Measurements from ENCODE around the gene NOL4L. TPM values are rescaled to one million over a fixed set of nuclear protein-coding genes. Genes with fewer than 3 reads are reported as not detected.

NOL4L gene
- total and polyA plus RNA-seq, 2 donors (not counting 3 experiments of a cell fraction or from before 2014, with no cell fraction given): 55.2 to 79.6 TPM

- POLR2A ChIA-PET: no interaction called here
- dilution Hi-C loops (cut with MboI; ENCODE audit: extremely low pct_ligation_motif_present, low sequenced_read_pairs): no loop called here
- Histone ChIP-seq H3K79me2 (ENCODE audit: control insufficient read depth, insufficient read depth, low read length) (no peaks in the 10 kb centered on the region), H3K27ac (ENCODE audit: insufficient read depth, low read depth, low read length) (no peak overlapping the region), H3K4me1 (ENCODE audit: control insufficient read depth, extremely low read depth, insufficient read depth, low read length) (no peaks in the 10 kb centered on the region), H3K4me2 (ENCODE audit: insufficient read depth, low read length) (peak overlapping the region; percentile 42), H3K36me3 (ENCODE audit: control insufficient read depth in 2 of 2, extremely low read depth in 1 of 2, insufficient read depth in 2 of 2, low read length in 2 of 2) (no peaks in the 10 kb centered on the region), H3K27me3 (ENCODE audit: control insufficient read depth in 2 of 2, insufficient read depth in 2 of 2, low read length in 2 of 2) (peaks cover 18 to 24% of the 10 kb centered on the region in 2 experiments), H4K20me1 (replicated peaks; ENCODE audit: control insufficient read depth, extremely low read depth, insufficient read depth, low read length) (no peaks in the 10 kb centered on the region), H3K9me1 (replicated peaks; ENCODE audit: control insufficient read depth, extremely low read depth, insufficient read depth, low read length) (no peaks in the 10 kb centered on the region), H3K4me3 (replicated peaks in 1 of 3; ENCODE audit: insufficient read depth in 1 of 3, low read depth in 1 of 3, low read length in 3 of 3) (peak overlapping the region in 1 of 3 experiments; percentile 34), H2AFZ (ENCODE audit: low read depth, low read length) (peak overlapping the region; percentile 41), H3K9ac (replicated peaks; ENCODE audit: extremely low read depth, insufficient read depth, low read length) (no peak overlapping the region), H3K9me3 (replicated peaks; ENCODE audit: control insufficient read depth, insufficient read depth, low read length) (no peaks in the 10 kb centered on the region)
- no TSS peak for BruUV-seq (replicated peaks)
- FAIRE-seq (no peak), DNase-seq (ENCODE audit: low read depth, low spot score) (no peak)
- intact Hi-C loops (cut with micrococcal nuclease): no loop called here
- TF ChIP-seq POLR2AphosphoS5 (IDR thresholded peaks at IDR 0.05; ENCODE audit: insufficient read depth, low read depth, low read length) (no peak), EZH2 (IDR thresholded peaks at IDR 0.05; ENCODE audit: borderline replicate concordance, low read depth, low read length, severe bottlenecking) (peak; percentile 46)
- CTCF ChIA-PET: no interaction called here
Observed at GRCh38 chr20:32582659-32583580, 2.2 kb downstream of the NOL4L start.

GRCh38 chr20:32581839-32582658, 3.1 kb downstream of the NOL4L start:
- H3K9me3 ChIP-seq (replicated peaks; ENCODE audit: control insufficient read depth, insufficient read depth, low read length): no peaks in the 10 kb centered on the region
- BruUV-seq (replicated peaks): no TSS peak
- ChIA-PET CTCF (no interaction called here), POLR2A (no interaction called here)
- TF ChIP-seq POLR2A (IDR thresholded peaks at IDR 0.05; ENCODE audit: low read depth, low read length) (no peak), GATA2 (IDR thresholded peaks at IDR 0.05; ENCODE audit: insufficient read depth, insufficient read length, low read depth, low read length) (no peak), FOS (IDR thresholded peaks at IDR 0.05; ENCODE audit: borderline replicate concordance, insufficient read depth, low read length) (no peak), MAX (IDR thresholded peaks at IDR 0.05; ENCODE audit: insufficient read depth, insufficient read length) (no peak), JUN (IDR thresholded peaks at IDR 0.05; ENCODE audit: borderline replicate concordance, insufficient read depth, insufficient read length, low read depth) (no peak)
- H3K4me1 ChIP-seq (ENCODE audit: control insufficient read depth, extremely low read depth, insufficient read depth, low read length): no peaks in the 10 kb centered on the region
- no peaks in the 10 kb centered on the region for H3K36me3 ChIP-seq (ENCODE audit: control insufficient read depth in 2 of 2, extremely low read depth in 1 of 2, insufficient read depth in 2 of 2, low read length in 2 of 2)
- H4K20me1 ChIP-seq (replicated peaks; ENCODE audit: control insufficient read depth, extremely low read depth, insufficient read depth, low read length): no peaks in the 10 kb centered on the region
- H3K27me3 ChIP-seq (ENCODE audit: control insufficient read depth in 2 of 2, insufficient read depth in 2 of 2, low read length in 2 of 2): peaks cover 17% of the 10 kb centered on the region in 2 experiments
- dilution Hi-C loops (cut with MboI; ENCODE audit: extremely low pct_ligation_motif_present, low sequenced_read_pairs): no loop called here
- H3K9ac ChIP-seq (replicated peaks; ENCODE audit: extremely low read depth, insufficient read depth, low read length): no peak overlapping the region
- FAIRE-seq (no peak), DNase-seq (ENCODE audit: low read depth, low spot score) (no peak)
- H2AFZ ChIP-seq (ENCODE audit: low read depth, low read length): no peak overlapping the region
- no peak overlapping the region for H3K4me3 ChIP-seq (replicated peaks in 1 of 3; ENCODE audit: insufficient read depth in 1 of 3, low read depth in 1 of 3, low read length in 3 of 3)
- H3K79me2 ChIP-seq (ENCODE audit: control insufficient read depth, insufficient read depth, low read length): no peaks in the 10 kb centered on the region
- intact Hi-C loops (cut with micrococcal nuclease): no loop called here
- H3K4me2 ChIP-seq (ENCODE audit: insufficient read depth, low read length): no peak overlapping the region
- H3K27ac ChIP-seq (ENCODE audit: insufficient read depth, low read depth, low read length): no peak overlapping the region
- no peaks in the 10 kb centered on the region for H3K9me1 ChIP-seq (replicated peaks; ENCODE audit: control insufficient read depth, extremely low read depth, insufficient read depth, low read length)

All from endothelial cell of umbilical vein (primary cell).